GM12875 (cell line): ENCODE measurements around the gene HS3ST2.
"Not testable (repeated sequence)": the region's sequence is repeated elsewhere in the genome, so short reads cannot be mapped to it uniquely, and the experiment has no call there.

ENCODE experiments used
- H3K4me3 ChIP-seq: one replicate; pipeline ENCODE4 v1.5.1; 2011; ENCODE audit warnings: low read depth, low read length, control low read depth
- CTCF ChIP-seq: IDR thresholded peaks from 2 replicates; pipeline ENCODE4 v1.5.1; 2011; ENCODE audit warnings: low read depth, mild to moderate bottlenecking, control low read depth, inconsistent platforms, low read length, moderate library complexity, borderline replicate concordance; ENCODE audit not compliant: insufficient read depth

Gene HS3ST2

GRCh38 chr16:22938647-22939046 is 124.7 kb downstream of the HS3ST2 start:
- TF ChIP-seq CTCF: no peak
- H3K4me3 ChIP-seq: no peak overlapping the region

DNA sequence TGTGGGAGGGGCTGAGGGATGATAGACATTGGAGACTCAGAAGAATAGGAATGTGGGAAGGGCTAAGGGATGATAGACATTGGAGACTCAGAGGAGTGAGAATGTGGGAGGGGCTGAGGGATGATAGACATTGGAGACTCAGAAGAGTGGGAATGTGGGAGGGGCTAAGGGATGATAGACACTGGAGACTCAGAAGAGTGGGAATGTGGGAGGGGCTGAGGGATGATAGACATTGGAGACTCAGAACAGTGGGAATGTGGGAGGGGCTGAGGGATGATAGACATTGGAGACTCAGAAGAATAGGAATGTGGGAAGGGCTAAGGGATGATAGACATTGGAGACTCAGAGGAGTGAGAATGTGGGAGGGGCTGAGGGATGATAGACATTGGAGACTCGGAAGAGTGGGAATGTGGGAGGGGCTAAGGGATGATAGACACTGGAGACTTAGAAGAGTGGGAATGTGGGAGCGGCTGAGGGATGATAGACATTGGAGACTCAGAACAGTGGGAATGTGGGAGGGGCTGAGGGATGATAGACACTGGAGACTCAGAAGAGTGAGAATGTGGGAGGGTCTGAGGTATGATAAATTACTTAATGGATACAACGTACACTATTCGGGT is 125.9 kb downstream of the HS3ST2 start:
- H3K4me3 ChIP-seq: not testable (repeated sequence)

GRCh38 chr16:22941970-22942501 is 128.1 kb downstream of the HS3ST2 start:
- no peak overlapping the region for H3K4me3 ChIP-seq
- TF ChIP-seq CTCF: no peak

DNA sequence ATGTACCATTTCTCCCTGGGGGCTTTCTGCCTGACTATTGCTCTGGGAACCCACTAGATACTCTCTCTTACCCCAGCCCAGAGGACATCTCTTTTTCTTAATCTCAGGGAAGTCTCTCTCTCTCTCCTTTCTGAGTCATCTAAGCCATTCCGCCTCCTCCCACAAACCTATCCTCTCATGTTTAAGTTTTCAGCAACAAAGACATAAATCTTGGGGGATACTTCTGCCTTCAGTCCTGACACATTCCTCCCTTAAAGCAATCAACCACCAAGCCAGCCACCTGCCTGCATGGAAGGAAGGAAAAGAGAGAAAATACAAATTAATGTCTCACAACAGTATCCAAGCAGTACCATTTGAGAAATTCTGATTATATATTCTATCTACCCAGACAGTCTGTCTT is 128.8 kb downstream of the HS3ST2 start:
- TF ChIP-seq CTCF: no peak
- H3K4me3 ChIP-seq: no peak overlapping the region

DNA sequence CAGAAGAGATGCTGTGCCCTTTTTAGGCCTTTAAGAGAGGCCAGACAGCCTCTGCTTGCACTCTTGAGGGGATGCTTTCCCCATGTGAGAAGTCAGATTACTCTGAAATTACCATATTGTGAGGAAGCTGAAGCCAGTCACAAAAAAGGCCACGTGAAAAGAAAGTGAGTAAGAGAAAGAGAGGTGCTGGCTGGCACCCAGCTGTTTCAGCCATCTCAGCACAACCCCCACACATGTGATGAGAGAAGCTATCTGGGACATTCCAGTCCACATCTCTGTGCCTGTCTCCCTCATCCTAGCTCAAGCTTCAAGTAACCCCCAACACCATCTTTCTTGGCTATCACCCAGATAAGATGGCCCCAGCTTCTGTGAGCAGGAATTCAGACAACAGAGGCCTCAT is 131.4 kb downstream of the HS3ST2 start:
- no peak overlapping the region for H3K4me3 ChIP-seq
- TF ChIP-seq CTCF: no peak

GRCh38 chr16:22946433-22946832 is 132.5 kb downstream of the HS3ST2 start:
- H3K4me3 ChIP-seq: no peak overlapping the region
- TF ChIP-seq CTCF: no peak

GRCh38 chr16:22948058-22948602 is 134.2 kb downstream of the HS3ST2 start:
- H3K4me3 ChIP-seq: no peak overlapping the region
- no peak for TF ChIP-seq CTCF
